COLO829 (cell line): ENCODE measurements around the gene ZNF134.
A peak's percentile ranks its signal among the peaks of the same experiment; 100 is the strongest.

Source experiments
- DNase-seq: peaks from one replicate; pipeline ENCODE4 v3.0.0; 2012; ENCODE audit warnings: low spot score

The ZNF134 gene

GRCh38 chr19:57613941-57614743 lies at the start of gene ZNF134:
Gene ZNF134, plus strand, starts transcription at chr19:57614242. Its CDS starts 5,227 bp downstream, at chr19:57619469.
- peak; percentile 88 for DNase-seq

DNA sequence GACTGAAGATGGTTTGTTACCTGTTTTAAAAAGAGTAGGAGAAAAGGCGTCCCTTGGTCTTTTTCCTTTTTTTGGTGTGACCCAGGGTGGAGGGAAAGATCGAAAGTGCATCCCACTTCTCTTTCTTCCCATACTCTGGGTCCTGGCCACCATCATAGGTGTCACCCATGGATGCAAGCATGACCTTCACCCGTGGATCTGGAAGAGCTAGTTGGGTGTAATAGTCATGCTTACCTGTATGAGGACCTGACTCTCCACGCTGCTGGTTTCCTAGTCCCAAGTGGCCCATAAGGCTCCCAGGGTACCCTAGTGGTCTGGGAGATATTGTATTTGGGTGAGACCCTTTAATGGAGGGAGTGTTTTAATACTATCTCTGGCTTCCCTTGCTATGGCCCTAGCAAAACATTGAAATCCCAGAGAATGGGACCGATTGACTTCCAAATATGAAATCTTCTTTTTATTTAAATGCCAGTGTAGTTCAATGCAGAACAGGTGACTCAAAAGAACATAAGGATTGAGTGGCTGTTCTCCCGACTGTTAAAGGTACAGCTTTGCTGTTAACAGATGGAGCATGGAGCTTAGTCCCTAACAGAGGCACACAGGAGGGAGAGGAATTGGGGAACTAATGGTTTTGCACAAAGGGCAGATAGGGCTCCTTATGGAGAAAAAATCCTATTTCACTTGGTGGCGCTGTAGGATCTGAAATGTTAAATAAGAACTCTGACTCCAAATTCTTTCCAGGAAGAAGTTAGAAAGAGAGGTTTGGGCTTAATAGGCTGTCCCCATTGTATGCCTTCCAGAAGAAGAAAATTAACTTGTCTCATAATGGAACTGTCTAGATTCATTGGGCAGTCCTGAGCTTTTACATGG lies 47.4 kb upstream of the ZNF134 start:
- no peak for DNase-seq

- DNase-seq = no peak
Observed at GRCh38 chr19:57570707-57571106, 43.3 kb upstream of the ZNF134 start.

DNA sequence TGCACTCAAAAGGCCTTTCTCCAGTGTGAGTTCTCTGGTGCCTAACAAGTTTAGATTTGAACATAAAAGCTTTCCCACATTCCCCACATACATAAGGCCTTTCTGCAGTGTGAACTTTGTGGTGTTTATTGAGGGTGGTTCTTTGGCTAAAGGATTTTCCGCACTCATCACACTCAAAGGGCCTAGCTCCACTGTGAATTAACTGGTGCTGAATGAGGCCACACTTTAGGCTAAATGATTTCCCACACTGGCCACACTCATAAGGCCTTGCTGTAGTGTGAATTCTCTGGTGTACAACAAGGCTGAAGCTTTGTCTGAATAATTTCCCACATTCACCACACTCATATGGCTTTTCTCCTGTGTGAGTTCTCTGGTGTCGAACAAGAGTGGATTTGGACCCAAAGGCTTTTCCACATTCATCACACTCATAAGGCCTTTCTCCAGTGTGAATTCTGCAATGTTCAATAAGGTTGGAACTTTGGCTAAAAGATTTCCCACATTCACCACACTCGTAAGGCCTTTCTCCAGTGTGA lies 41.6 kb upstream of the ZNF134 start:
- DNase-seq = no peak

GRCh38 chr19:57576661-57577060 lies 37.4 kb upstream of the ZNF134 start:
- DNase-seq = no peak

GRCh38 chr19:57578487-57579205 lies 35.4 kb upstream of the ZNF134 start, which contains the start of gene ZNF416:
Gene ZNF416, minus strand, starts transcription at chr19:57578911. Its CDS starts 207 bp downstream, at chr19:57578704.
- peak; percentile 97 for DNase-seq

- DNase-seq = no peak
Observed at GRCh38 chr19:57583104-57583520, 30.9 kb upstream of the ZNF134 start.

DNA sequence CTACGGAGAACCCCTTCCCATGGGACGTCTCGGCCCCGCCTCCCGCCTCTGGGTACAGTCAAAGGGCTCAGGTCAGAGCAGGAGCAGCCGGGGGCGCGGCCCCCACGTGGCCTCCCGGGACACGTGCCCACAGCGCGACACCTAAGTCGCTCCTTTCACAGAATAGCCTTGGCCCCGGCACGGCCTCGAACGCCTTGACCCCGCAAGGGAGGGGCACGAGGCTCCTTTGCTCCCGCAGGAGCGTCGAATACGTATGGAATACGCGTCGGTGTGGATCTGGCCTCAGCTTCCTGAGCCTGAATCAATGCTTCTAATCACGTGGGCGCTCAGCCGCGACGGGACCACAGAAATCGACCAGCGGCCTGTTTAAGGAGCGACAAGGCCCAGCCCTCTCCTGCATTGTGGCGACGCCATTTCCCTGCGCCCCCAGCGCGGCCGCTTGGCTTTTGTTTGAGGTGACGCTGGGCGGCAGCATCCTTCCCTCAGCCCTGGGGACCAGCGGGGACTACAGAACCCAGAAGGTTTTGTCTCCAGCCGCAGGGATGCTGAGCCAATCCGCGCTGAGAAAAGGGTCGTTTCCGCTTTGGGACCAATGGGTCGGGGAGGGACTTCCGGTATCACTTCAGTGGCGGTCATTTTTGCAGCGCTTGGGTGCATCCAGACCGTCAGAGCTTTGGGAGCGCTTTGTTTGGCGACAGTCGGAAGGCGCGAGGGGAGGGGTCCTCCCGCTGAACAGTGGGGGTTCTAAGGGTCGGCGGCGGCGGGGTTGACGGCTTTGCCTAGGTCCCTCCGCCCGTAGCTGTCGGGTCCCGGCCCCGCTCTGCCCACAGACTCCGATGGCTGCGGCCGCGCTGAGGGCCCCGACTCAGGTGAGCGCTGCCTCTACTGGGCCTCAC lies 30.3 kb upstream of the ZNF134 start, which contains the start of gene ZIK1:
ZIK1 (plus strand) TSS at position 625 of the 896 bp plus-strand sequence; CDS start at position 837, 212 bp downstream.
- no peak for DNase-seq

DNA sequence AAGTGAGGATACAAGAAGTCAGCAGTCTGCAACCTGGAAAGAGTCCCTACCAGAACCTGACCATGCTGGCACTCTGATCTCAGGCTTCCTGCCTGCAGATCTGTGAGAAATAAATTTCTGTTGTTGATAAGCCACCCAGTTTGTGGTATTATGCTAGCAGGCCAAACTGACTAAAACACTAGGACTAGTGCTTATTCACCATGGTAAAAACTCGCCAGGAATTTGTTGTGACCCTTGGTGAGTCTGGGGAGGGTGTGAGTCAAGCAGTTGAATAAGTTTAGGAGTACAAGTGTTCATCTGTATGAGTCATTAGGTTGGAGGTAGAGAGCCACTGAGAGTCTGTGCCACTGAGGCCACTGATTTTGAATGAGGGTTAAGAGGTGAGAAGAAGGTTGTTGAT lies 26.5 kb upstream of the ZNF134 start:
- no peak for DNase-seq

DNA sequence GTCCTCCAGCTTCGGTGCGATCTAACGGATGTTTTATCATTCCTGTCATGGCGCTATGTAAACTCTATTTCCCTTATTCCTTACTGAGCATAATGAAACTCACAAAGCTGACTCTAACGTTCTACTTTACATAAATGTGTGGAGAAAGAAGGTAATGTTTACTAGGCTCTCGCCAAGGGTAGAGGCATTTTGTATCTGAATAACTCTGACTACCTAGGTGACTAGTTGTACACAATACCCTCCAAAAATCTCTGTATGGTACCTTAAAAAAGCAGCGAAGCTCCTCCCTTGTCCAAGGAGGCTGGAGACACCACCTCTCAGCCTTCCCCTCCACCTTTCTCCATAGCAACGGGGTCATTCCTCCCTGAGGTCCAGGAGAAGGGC lies 14.7 kb upstream of the ZNF134 start:
- DNase-seq = no peak

- peak; percentile 94 for DNase-seq
Observed at GRCh38 chr19:57599761-57600383, 14.2 kb upstream of the ZNF134 start, which contains the start of gene ZNF530. Gene ZNF530, plus strand, starts transcription at chr19:57599885. Its CDS starts 4,461 bp downstream, at chr19:57604346.

DNA sequence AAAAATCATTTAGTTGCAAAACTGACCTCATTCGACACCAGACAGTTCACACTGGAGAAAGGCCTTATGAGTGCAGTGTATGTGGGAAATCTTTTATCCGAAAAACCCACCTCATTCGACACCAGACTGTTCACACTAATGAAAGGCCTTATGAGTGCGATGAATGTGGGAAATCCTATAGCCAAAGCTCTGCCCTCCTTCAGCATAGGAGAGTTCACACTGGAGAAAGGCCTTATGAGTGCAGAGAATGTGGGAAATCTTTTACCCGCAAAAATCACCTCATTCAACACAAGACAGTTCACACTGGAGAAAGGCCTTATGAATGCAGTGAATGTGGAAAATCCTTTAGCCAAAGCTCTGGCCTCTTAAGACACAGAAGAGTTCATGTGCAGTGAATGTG lies 7.1 kb upstream of the ZNF134 start:
- no peak for DNase-seq

GRCh38 chr19:57611113-57611512 lies 2.9 kb upstream of the ZNF134 start:
- DNase-seq = no peak

DNA sequence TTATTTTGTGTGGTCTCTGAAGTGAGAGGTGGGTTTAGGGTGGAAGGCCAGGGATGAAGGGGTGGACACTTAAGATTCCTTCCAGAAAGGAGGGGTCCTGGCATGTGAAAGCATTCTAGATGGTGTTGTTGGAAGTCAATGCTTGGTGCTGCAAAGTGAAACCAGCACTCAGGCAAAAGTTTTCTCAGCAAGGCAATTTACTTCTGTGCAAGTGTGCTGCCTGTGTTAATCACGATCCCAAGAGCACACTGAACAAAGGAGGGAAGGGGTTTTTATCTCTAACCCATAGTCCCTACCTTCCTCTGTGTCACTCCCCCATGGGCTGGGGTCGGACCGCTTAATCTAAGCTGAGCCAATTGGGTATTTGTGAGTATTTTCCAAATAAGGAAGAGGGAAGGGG lies 1.3 kb downstream of the ZNF134 start:
- no peak for DNase-seq

- DNase-seq = no peak
Observed at GRCh38 chr19:57620673-57621348, 6.8 kb downstream of the ZNF134 start.

- no peak for DNase-seq
Observed at GRCh38 chr19:57623091-57623490, 9.0 kb downstream of the ZNF134 start.

DNA sequence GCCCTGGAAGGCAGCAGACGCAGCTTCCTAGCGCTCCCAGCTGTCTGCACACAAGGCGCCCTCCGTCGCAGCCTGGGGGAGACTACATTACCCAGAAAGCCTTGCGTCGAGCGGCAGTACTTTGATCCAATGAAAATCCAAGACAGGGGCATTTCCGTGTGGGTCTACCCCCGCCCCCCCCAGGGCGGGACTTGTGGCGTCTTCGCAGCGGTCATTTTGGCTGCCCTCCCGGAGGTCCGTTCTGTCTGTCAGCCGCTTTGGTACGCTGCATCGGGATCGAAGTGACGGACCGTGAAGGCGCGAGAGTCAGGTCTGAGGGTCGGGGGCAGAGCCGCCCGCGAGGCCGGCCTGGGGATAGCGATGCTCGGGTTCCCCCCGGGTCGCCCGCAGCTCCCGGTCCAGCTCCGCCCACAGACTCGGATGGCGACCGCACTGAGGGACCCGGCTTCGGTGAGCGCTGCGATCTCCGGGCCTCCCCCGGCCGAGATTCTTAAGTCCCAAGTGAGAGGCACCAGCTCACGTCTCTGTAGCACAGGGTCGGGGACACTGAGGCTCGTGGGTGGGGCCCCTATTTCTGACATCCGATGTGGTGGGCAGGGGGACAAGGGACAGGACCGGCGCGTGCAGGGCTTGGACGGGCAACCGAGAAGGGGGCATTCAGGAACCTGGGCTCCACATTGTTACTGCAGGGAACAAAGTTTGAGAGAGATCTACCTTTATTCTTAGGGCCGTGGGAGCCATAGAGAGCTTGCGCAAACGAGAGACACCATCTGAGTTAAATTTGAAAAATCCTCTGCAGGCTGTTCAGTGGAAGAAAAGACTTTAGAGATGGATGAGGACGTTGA lies 19.2 kb downstream of the ZNF134 start, which contains the start of gene ZNF211:
ZNF211 (plus strand) TSS at position 182 of the 845 bp plus-strand sequence; CDS start at position 361, 179 bp downstream.
- DNase-seq = peak; percentile 85

DNA sequence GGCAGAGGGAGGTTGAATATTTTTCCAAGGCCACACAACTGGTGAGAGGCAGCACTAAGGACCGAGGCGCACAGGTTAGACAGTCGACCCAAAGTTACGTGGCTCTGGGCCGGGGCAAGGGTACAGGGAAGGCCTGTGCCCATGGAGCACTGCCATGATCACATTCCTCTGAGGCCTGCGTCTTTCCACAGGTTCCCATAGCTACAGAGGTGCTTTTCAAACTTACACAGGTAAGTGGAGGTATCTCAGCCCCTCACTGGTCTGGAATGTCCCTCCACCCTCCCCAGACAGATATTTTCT lies 19.7 kb downstream of the ZNF134 start:
- DNase-seq = no peak

DNA sequence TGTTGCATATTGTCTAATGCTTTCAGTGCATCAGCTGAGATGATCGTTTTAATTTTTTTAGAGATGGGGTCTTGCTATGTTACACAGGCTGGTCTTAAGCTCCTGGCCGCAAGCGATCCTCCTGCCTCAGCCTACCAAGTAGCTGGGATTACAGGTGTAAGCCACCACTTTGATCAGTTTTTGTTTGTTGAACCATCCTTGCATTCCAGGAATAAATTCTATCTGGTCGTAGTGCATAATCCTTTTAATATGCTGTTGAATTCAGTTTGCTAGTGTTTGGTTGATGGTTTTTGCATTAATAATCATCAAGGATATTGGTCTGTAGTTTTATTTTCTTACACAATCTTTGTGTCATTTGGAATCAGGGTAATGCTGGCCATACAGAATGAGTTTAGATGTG lies 23.3 kb downstream of the ZNF134 start:
- DNase-seq = no peak
